ENCODE results near the gene AP1S1. TPM values are rescaled to one million over a fixed set of nuclear protein-coding genes. Genes with fewer than 3 reads are reported as not detected.

The AP1S1 gene
- total and polyA plus RNA-seq, 2 of the 13 experiments (the other 11 are each of a cell fraction or from before 2014, with no cell fraction given), result 57.5 to 68.1 TPM

DNA sequence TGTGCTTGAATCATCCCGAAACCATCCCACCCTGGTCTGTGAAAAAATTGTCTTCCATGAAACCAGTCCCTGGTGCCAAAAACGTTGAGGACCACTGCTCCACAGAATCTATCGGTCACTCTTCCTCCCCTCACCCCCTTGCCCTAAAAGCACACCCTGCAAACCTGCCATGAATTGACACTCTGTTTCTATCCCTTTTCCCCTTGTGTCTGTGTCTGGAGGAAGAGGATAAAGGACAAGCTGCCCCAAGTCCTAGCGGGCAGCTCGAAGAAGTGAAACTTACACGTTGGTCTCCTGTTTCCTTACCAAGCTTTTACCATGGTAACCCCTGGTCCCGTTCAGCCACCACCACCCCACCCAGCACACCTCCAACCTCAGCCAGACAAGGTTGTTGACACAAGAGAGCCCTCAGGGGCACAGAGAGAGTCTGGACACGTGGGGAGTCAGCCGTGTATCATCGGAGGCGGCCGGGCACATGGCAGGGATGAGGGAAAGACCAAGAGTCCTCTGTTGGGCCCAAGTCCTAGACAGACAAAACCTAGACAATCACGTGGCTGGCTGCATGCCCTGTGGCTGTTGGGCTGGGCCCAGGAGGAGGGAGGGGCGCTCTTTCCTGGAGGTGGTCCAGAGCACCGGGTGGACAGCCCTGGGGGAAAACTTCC, 28.2 kb upstream of the AP1S1 start (continued):
- TF ChIP-seq, protein P1, sequence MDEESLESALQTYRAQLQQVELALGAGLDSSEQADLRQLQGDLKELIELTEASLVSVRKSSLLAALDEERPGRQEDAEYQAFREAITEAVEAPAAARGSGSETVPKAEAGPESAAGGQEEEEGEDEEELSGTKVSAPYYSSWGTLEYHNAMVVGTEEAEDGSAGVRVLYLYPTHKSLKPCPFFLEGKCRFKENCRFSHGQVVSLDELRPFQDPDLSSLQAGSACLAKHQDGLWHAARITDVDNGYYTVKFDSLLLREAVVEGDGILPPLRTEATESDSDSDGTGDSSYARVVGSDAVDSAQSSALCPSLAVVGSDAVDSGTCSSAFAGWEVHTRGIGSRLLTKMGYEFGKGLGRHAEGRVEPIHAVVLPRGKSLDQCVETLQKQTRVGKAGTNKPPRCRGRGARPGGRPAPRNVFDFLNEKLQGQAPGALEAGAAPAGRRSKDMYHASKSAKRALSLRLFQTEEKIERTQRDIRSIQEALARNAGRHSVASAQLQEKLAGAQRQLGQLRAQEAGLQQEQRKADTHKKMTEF (CRISPR knock-in tag; IDR thresholded peaks at IDR 0.05), result peak; percentile 50; the same call in 1 of the 2 replicates
- TF ChIP-seq, protein P2, sequence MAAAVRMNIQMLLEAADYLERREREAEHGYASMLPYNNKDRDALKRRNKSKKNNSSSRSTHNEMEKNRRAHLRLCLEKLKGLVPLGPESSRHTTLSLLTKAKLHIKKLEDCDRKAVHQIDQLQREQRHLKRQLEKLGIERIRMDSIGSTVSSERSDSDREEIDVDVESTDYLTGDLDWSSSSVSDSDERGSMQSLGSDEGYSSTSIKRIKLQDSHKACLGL (CRISPR knock-in tag; IDR thresholded peaks at IDR 0.05), result 0 out of 2 replicates have a peak, but pooled peaks have one; percentile 46
- peak; percentile 67; the same call in 1 of the 2 replicates for TF ChIP-seq SIN3A (IDR thresholded peaks at IDR 0.05; ENCODE audit: borderline replicate concordance, low read depth, low read length)
- TF ChIP-seq, protein P3, sequence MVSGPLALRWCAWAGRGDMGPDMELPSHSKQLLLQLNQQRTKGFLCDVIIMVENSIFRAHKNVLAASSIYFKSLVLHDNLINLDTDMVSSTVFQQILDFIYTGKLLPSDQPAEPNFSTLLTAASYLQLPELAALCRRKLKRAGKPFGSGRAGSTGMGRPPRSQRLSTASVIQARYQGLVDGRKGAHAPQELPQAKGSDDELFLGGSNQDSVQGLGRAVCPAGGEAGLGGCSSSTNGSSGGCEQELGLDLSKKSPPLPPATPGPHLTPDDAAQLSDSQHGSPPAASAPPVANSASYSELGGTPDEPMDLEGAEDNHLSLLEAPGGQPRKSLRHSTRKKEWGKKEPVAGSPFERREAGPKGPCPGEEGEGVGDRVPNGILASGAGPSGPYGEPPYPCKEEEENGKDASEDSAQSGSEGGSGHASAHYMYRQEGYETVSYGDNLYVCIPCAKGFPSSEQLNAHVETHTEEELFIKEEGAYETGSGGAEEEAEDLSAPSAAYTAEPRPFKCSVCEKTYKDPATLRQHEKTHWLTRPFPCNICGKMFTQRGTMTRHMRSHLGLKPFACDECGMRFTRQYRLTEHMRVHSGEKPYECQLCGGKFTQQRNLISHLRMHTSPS (CRISPR knock-in tag; IDR thresholded peaks at IDR 0.05; ENCODE audit: low read depth), result peak; percentile 89
- peak; percentile 92; the same call in 1 of the 2 replicates for TF ChIP-seq GFI1 (CRISPR knock-in tag; IDR thresholded peaks at IDR 0.05; ENCODE audit: borderline replicate concordance)
- TF ChIP-seq TBL1XR1 (IDR thresholded peaks at IDR 0.05; ENCODE audit: borderline replicate concordance, low read length, partially characterized antibody), result no peak
- TF ChIP-seq HDAC6 (IDR thresholded peaks at IDR 0.05; ENCODE audit: low read depth, low read length), result no peak
- TF ChIP-seq ZNF17 (CRISPR knock-in tag; IDR thresholded peaks at IDR 0.05), result no peak
- TF ChIP-seq ERF (CRISPR knock-in tag; IDR thresholded peaks at IDR 0.05), result 0 out of 2 replicates have a peak, but pooled peaks have one; percentile 72
- peak; percentile 44 for TF ChIP-seq POLR2AphosphoS5 (IDR thresholded peaks at IDR 0.05; ENCODE audit: low read depth, low read length)
- peak; percentile 70 for TF ChIP-seq BHLHE40 (IDR thresholded peaks at IDR 0.05; ENCODE audit: low read length)
- TF ChIP-seq, protein P4, sequence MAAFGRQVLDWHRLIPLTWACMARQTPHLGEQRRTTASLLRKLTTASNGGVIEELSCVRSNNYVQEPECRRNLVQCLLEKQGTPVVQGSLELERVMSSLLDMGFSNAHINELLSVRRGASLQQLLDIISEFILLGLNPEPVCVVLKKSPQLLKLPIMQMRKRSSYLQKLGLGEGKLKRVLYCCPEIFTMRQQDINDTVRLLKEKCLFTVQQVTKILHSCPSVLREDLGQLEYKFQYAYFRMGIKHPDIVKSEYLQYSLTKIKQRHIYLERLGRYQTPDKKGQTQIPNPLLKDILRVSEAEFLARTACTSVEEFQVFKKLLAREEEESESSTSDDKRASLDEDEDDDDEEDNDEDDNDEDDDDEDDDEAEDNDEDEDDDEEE (CRISPR knock-in tag; IDR thresholded peaks at IDR 0.05), result peak; percentile 65; the same call in 1 of the 2 replicates
- TF ChIP-seq ZNF292 (CRISPR knock-in tag; IDR thresholded peaks at IDR 0.05; ENCODE audit: borderline replicate concordance, low read depth), result peak; percentile 76; the same call in 1 of the 2 replicates
- no peak for TF ChIP-seq NFE2 (CRISPR knock-in tag; IDR thresholded peaks at IDR 0.05)
- TF ChIP-seq ZFP37 (CRISPR knock-in tag; IDR thresholded peaks at IDR 0.05; ENCODE audit: borderline replicate concordance), result peak; percentile 25; the same call in 1 of the 2 replicates
- TF ChIP-seq RBFOX2 (IDR thresholded peaks at IDR 0.05; ENCODE audit: low read depth, low read length), result no peak
- TF ChIP-seq ZZZ3 (CRISPR knock-in tag; IDR thresholded peaks at IDR 0.05; ENCODE audit: borderline replicate concordance), result no peak
- peak; percentile 40; the same call in 1 of the 2 replicates for TF ChIP-seq RCOR2 (CRISPR knock-in tag; IDR thresholded peaks at IDR 0.05)
- no peak for TF ChIP-seq MED1 (CRISPR knock-in tag; IDR thresholded peaks at IDR 0.05)
- TF ChIP-seq, protein P5, sequence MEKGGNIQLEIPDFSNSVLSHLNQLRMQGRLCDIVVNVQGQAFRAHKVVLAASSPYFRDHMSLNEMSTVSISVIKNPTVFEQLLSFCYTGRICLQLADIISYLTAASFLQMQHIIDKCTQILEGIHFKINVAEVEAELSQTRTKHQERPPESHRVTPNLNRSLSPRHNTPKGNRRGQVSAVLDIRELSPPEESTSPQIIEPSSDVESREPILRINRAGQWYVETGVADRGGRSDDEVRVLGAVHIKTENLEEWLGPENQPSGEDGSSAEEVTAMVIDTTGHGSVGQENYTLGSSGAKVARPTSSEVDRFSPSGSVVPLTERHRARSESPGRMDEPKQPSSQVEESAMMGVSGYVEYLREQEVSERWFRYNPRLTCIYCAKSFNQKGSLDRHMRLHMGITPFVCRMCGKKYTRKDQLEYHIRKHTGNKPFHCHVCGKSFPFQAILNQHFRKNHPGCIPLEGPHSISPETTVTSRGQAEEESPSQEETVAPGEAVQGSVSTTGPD (CRISPR knock-in tag; IDR thresholded peaks at IDR 0.05), result peak; percentile 84; the same call in 1 of the 2 replicates
- peak; percentile 83; the same call in 1 of the 2 replicates for TF ChIP-seq WIZ (CRISPR knock-in tag; IDR thresholded peaks at IDR 0.05)
- TF ChIP-seq, protein P6, sequence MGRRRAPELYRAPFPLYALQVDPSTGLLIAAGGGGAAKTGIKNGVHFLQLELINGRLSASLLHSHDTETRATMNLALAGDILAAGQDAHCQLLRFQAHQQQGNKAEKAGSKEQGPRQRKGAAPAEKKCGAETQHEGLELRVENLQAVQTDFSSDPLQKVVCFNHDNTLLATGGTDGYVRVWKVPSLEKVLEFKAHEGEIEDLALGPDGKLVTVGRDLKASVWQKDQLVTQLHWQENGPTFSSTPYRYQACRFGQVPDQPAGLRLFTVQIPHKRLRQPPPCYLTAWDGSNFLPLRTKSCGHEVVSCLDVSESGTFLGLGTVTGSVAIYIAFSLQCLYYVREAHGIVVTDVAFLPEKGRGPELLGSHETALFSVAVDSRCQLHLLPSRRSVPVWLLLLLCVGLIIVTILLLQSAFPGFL (CRISPR knock-in tag; IDR thresholded peaks at IDR 0.05), result no peak

Data from HepG2 (cell line).